GM10266 (cell line): ENCODE measurements around the gene AATF.

ENCODE experiments used
- DNase-seq: peaks from one replicate; pipeline ENCODE4 v3.0.0; 2012; ENCODE audit errors: extremely low spot score
- TF ChIP-seq, protein P1 (sequence below): IDR thresholded peaks from 2 replicates; pipeline ENCODE4 v1.5.1; 2012; ENCODE audit warnings: mild to moderate bottlenecking, low read depth; ENCODE audit not compliant: control insufficient read depth, insufficient read depth; ENCODE audit errors: missing control alignments

Gene AATF

GRCh38 chr17:36939052-36939801, 9.5 kb upstream of the AATF start:
- DNase-seq, result no peak
- TF ChIP-seq, protein P1, sequence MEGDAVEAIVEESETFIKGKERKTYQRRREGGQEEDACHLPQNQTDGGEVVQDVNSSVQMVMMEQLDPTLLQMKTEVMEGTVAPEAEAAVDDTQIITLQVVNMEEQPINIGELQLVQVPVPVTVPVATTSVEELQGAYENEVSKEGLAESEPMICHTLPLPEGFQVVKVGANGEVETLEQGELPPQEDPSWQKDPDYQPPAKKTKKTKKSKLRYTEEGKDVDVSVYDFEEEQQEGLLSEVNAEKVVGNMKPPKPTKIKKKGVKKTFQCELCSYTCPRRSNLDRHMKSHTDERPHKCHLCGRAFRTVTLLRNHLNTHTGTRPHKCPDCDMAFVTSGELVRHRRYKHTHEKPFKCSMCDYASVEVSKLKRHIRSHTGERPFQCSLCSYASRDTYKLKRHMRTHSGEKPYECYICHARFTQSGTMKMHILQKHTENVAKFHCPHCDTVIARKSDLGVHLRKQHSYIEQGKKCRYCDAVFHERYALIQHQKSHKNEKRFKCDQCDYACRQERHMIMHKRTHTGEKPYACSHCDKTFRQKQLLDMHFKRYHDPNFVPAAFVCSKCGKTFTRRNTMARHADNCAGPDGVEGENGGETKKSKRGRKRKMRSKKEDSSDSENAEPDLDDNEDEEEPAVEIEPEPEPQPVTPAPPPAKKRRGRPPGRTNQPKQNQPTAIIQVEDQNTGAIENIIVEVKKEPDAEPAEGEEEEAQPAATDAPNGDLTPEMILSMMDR, result no peak

DNA sequence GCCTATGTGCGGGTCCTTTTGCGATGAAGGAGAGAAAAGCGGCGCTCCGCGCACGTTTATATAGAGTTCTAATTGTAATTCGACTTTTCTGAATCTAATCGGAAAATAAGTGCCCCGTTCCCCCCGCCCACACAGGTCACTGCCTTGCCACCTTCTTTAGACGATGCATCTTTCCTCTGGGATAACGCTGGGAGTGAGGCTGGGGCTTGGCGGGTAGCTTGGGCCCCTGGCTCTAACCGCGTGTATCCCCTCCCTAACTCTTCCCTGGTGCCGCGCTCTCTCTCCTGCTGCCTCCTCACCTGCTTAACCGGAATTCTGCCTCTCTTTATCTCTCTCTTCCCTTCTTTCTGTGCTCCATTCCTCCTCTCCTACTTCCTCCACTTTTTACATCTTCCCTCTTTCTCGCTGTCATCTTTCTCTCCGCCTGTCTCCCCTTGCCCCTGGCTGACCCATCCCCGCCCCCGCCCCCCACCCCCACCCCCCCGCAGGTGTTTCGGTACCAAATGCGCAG, 8.9 kb upstream of the AATF start:
- TF ChIP-seq, protein P1, result no peak
- DNase-seq, result no peak

DNA sequence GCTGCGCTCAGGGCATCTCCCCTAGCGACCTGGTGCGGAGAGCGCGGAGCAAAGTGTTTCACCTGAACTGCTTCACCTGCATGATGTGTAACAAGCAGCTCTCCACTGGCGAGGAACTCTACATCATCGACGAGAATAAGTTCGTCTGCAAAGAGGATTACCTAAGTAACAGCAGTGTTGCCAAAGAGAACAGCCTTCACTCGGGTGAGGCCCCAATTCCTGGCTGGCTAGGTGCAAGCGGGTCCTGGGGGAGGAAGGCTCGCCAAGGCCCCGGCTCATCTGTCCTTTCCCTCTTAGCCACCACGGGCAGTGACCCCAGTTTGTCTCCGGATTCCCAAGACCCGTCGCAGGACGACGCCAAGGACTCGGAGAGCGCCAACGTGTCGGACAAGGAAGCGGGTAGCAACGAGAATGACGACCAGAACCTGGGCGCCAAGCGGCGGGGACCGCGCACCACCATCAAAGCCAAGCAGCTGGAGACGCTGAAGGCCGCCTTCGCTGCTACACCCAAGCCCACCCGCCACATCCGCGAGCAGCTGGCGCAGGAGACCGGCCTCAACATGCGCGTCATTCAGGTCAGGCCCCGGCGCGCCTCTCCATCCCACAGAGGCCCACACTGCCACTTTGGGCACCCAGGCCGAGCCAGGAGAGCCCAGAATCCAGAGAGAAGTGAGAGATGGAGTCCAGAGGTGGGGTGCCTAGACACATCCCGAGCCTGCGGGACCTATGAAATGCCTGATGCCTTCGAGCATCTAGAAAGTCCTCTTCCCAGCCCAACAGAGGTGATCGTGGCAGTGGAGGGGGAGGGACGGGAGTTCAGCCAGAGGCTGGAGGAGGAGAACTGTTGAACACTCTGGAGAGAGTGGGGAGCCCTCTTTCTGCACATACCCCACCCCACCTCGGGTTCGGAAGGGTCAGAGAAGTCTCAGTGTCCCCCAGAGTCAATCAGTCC, 8.2 kb upstream of the AATF start:
- TF ChIP-seq, protein P1, result no peak
- peak; percentile 53 for DNase-seq

GRCh38 chr17:36941265-36942010, 7.3 kb upstream of the AATF start:
- no peak for DNase-seq
- TF ChIP-seq, protein P1, result no peak

- DNase-seq, result no peak
- TF ChIP-seq, protein P1, result no peak
These were observed 6.6 kb upstream of the AATF start for GRCh38 chr17:36942019-36942599.

DNA sequence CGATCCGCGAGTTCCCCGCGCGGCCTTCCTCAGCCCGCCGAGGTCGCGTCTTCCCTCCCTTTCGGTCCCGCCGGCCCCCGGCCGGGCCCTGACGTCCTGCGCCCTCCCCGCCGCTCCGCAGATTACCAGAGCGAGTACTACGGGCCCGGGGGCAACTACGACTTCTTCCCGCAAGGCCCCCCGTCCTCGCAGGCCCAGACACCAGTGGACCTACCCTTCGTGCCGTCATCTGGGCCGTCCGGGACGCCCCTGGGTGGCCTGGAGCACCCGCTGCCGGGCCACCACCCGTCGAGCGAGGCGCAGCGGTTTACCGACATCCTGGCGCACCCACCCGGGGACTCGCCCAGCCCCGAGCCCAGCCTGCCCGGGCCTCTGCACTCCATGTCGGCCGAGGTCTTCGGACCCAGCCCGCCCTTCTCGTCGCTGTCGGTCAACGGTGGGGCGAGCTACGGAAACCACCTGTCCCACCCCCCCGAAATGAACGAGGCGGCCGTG, 6.1 kb upstream of the AATF start:
- no peak for DNase-seq
- TF ChIP-seq, protein P1, result no peak
